ENCODE results near the gene NOS1AP. TPM values are rescaled to one million over a fixed set of nuclear protein-coding genes. Genes with fewer than 3 reads are reported as not detected.

The NOS1AP gene
- total RNA-seq, 1 experiment from 2014 or later: 5.3 TPM

GRCh38 chr1:162144853-162145252, 75.4 kb downstream of the NOS1AP start:
- no TSS peak for BruUV-seq (replicated peaks)
- no peaks in the 10 kb centered on the region for H3K36me3 ChIP-seq (ENCODE audit: control insufficient read depth in 1 of 2, insufficient read depth in 2 of 2, low read length in 2 of 2)
- POLR2A ChIA-PET: interaction anchor here (0.9 to 2.4 kb wide), 9 partner anchors 9 to 89 kb away, joined by 3 to 11 read pairs (median 6); partner anchors contain the start of gene NOS1AP
- RAD21 ChIA-PET (ENCODE audit: low non-redundant PET in 1 of 2, low total read pairs in 2 of 2, uncharacterized antibody in 2 of 2, unreplicated experiment in 2 of 2): no interaction called here
- H3K4me3 ChIP-seq (replicated peaks in 1 of 2; ENCODE audit: low read depth in 1 of 2, low read length in 2 of 2): peak overlapping the region; percentile 15 to 24
- peaks cover 72 to 77% of the 10 kb centered on the region in 2 experiments for H3K4me1 ChIP-seq (ENCODE audit: control insufficient read depth in 1 of 2, insufficient read depth in 2 of 2, low read length in 2 of 2)
- CTCF ChIA-PET: no interaction called here
- peak overlapping the region; percentile 73 for H3K4me2 ChIP-seq (ENCODE audit: low read length)
- H3K9me2 ChIP-seq (ENCODE audit: insufficient read depth): no peaks in the 10 kb centered on the region
- peak overlapping the region; percentile 24 for H3K9ac ChIP-seq (ENCODE audit: low read length)
- ATAC-seq (peak; percentile 72), DNase-seq (ENCODE audit: low read depth, low spot score) (peak; percentile 79)
- no peaks in the 10 kb centered on the region for H4K20me1 ChIP-seq (ENCODE audit: insufficient read depth)
- no peaks in the 10 kb centered on the region for H3K79me2 ChIP-seq (ENCODE audit: insufficient read depth, low read length)
- H2AFZ ChIP-seq (ENCODE audit: low read depth, low read length, poor library complexity, severe bottlenecking): no peak overlapping the region
- H3K27ac ChIP-seq (ENCODE audit: low read depth, low read length): peak overlapping the region; percentile 87
- H3K27me3 ChIP-seq (ENCODE audit: insufficient read depth, low read length): no peaks in the 10 kb centered on the region
- intact Hi-C loops (cut with micrococcal nuclease): no loop called here
- H3K9me3 ChIP-seq (ENCODE audit: control insufficient read depth in 1 of 2, insufficient read depth in 1 of 2, low read depth in 1 of 2, low read length in 2 of 2): no peaks in the 10 kb centered on the region
- TF ChIP-seq JUND (IDR thresholded peaks at IDR 0.05) (peak; percentile 46), CEBPB (IDR thresholded peaks at IDR 0.05; ENCODE audit: low read depth) (peak; percentile 89), TCF7L2 (IDR thresholded peaks at IDR 0.05; ENCODE audit: borderline replicate concordance, extremely low read depth, insufficient read depth, insufficient read length) (peak; percentile 82), EZH2phosphoT487 (IDR thresholded peaks at IDR 0.05; ENCODE audit: borderline replicate concordance) (no peak), EZH2 (IDR thresholded peaks at IDR 0.05) (no peak), REST (IDR thresholded peaks at IDR 0.05; ENCODE audit: low read depth) (no peak), RAD21 (IDR thresholded peaks at IDR 0.05; ENCODE audit: low read depth) (no peak), FOSL1 (IDR thresholded peaks at IDR 0.05; ENCODE audit: low read depth) (peak; percentile 52), SP1 (IDR thresholded peaks at IDR 0.05; ENCODE audit: low read depth) (peak; percentile 83), ZFX (IDR thresholded peaks at IDR 0.05) (no peak), POLR2A (IDR thresholded peaks at IDR 0.05; ENCODE audit: borderline replicate concordance, extremely low read depth, insufficient read depth, insufficient read length) (no peak), SIN3A (IDR thresholded peaks at IDR 0.05; ENCODE audit: low read depth) (no peak; the same call in 1 of the 2 replicates), ZNF274 (IDR thresholded peaks at IDR 0.05; ENCODE audit: low read depth, low read length) (no peak), POLR2AphosphoS5 (IDR thresholded peaks at IDR 0.05; ENCODE audit: low read depth, low read length) (peak; percentile 73), EGR1 (IDR thresholded peaks at IDR 0.05; ENCODE audit: low read depth) (no peak), ATF3 (IDR thresholded peaks at IDR 0.05) (no peak), YY1 (IDR thresholded peaks at IDR 0.05; ENCODE audit: extremely low read depth, insufficient replicate concordance, low read depth, low read length) (peak; percentile 20), MAX (IDR thresholded peaks at IDR 0.05) (peak; percentile 72), ELF1 (IDR thresholded peaks at IDR 0.05; ENCODE audit: borderline replicate concordance, low read depth) (no peak), SRF (IDR thresholded peaks at IDR 0.05; ENCODE audit: low read depth) (no peak)
- TF ChIP-seq, protein P1, sequence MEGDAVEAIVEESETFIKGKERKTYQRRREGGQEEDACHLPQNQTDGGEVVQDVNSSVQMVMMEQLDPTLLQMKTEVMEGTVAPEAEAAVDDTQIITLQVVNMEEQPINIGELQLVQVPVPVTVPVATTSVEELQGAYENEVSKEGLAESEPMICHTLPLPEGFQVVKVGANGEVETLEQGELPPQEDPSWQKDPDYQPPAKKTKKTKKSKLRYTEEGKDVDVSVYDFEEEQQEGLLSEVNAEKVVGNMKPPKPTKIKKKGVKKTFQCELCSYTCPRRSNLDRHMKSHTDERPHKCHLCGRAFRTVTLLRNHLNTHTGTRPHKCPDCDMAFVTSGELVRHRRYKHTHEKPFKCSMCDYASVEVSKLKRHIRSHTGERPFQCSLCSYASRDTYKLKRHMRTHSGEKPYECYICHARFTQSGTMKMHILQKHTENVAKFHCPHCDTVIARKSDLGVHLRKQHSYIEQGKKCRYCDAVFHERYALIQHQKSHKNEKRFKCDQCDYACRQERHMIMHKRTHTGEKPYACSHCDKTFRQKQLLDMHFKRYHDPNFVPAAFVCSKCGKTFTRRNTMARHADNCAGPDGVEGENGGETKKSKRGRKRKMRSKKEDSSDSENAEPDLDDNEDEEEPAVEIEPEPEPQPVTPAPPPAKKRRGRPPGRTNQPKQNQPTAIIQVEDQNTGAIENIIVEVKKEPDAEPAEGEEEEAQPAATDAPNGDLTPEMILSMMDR (IDR thresholded peaks at IDR 0.05 in 2 of 3, conservative IDR thresholded peaks at IDR 0.05 in 1 of 3; ENCODE audit: borderline replicate concordance in 1 of 3, insufficient read depth in 1 of 3, low read depth in 2 of 3, low read length in 2 of 3): no peak
- TF ChIP-seq, protein P2, sequence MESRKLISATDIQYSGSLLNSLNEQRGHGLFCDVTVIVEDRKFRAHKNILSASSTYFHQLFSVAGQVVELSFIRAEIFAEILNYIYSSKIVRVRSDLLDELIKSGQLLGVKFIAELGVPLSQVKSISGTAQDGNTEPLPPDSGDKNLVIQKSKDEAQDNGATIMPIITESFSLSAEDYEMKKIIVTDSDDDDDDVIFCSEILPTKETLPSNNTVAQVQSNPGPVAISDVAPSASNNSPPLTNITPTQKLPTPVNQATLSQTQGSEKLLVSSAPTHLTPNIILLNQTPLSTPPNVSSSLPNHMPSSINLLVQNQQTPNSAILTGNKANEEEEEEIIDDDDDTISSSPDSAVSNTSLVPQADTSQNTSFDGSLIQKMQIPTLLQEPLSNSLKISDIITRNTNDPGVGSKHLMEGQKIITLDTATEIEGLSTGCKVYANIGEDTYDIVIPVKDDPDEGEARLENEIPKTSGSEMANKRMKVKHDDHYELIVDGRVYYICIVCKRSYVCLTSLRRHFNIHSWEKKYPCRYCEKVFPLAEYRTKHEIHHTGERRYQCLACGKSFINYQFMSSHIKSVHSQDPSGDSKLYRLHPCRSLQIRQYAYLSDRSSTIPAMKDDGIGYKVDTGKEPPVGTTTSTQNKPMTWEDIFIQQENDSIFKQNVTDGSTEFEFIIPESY (IDR thresholded peaks at IDR 0.05; ENCODE audit: extremely low read depth, insufficient replicate concordance, low read length): no peak
